Lower leg skin (tissue), 3 donors: ENCODE measurements around the gene DBH.

Experiments
- CTCF ChIP-seq, 3 donors: fragments of 450-650 bp; IDR thresholded peaks; one replicate each; pipeline ENCODE4 v1.5.1; 2016; ENCODE audit warnings: antibody characterized with exemption in 3 of 3, mild to moderate bottlenecking in 3 of 3, moderate library complexity in 2 of 3
- POLR2A ChIP-seq, 2 donors: fragments of 450-650 bp; IDR thresholded peaks; one replicate each; pipeline ENCODE4 v1.6.1; 2016 to 2017; ENCODE audit warnings: antibody characterized with exemption in 2 of 2, mild to moderate bottlenecking in 1 of 2, moderate library complexity in 1 of 2

GRCh38 chr9:133706307-133707050 is 70.3 kb downstream of the DBH start:
- TF ChIP-seq CTCF (IDR thresholded peaks at IDR 0.05) (no peak), POLR2A (IDR thresholded peaks at IDR 0.05) (no peak)
